Smooth muscle cell (in vitro differentiated cells): ENCODE measurements around the gene CDH26. TPM values are rescaled to one million over a fixed set of nuclear protein-coding genes. Genes with fewer than 3 reads are reported as not detected.

Source experiments
- DNase-seq: peaks from one replicate; lab custom pipeline; 2025; ENCODE audit not compliant: unreplicated experiment; lab: John Stamatoyannopoulos, UW
- H2AFZ ChIP-seq: fragments of 200-600 bp; sonication (generic); 2 replicates; pipeline ENCODE4 v1.6.0; 2016; ENCODE audit warnings: antibody characterized with exemption, low read depth, mild to moderate bottlenecking
- H3F3A ChIP-seq: fragments of 200-600 bp; sonication (generic); 2 replicates; pipeline ENCODE4 v1.6.0; 2017; ENCODE audit warnings: antibody characterized with exemption, low read depth
- H3K27ac ChIP-seq: fragments of 200-600 bp; sonication (generic); 2 replicates; pipeline ENCODE4 v1.5.1; 2016; ENCODE audit warnings: low read depth, mild to moderate bottlenecking
- H3K27me3 ChIP-seq: fragments of 200-600 bp; sonication (generic); 2 replicates; pipeline ENCODE4 v1.6.1; 2016; ENCODE audit warnings: low read depth, mild to moderate bottlenecking
- H3K36me3 ChIP-seq: fragments of 200-600 bp; sonication (generic); 2 replicates; pipeline ENCODE4 v1.5.1; 2016; ENCODE audit warnings: low read depth
- H3K4me1 ChIP-seq: fragments of 200-600 bp; sonication (generic); 2 replicates; pipeline ENCODE4 v1.5.1; 2016; ENCODE audit warnings: low read depth
- H3K4me2 ChIP-seq: fragments of 200-600 bp; sonication (generic); 2 replicates; pipeline ENCODE4 v1.6.0; 2016; ENCODE audit warnings: mild to moderate bottlenecking
- H3K4me3 ChIP-seq: fragments of 200-600 bp; sonication (generic); 2 replicates; pipeline ENCODE4 v1.5.1; 2016; ENCODE audit warnings: mild to moderate bottlenecking
- H3K79me2 ChIP-seq: fragments of 200-600 bp; sonication (generic); 2 replicates; pipeline ENCODE4 v1.6.0; 2016; ENCODE audit warnings: low read depth, mild to moderate bottlenecking
- H3K9ac ChIP-seq: fragments of 200-600 bp; sonication (generic); 2 replicates; pipeline ENCODE4 v1.6.0; 2016; ENCODE audit warnings: low read depth
- H3K9me3 ChIP-seq: fragments of 200-600 bp; sonication (generic); replicated peaks from 2 replicates; pipeline ENCODE4 v1.5.1; 2016; ENCODE audit warnings: low read depth
- H4K20me1 ChIP-seq: fragments of 200-600 bp; sonication (generic); 2 replicates; pipeline ENCODE4 v1.6.0; 2016; ENCODE audit warnings: low read depth
- CTCF ChIP-seq: fragments of 200-600 bp; sonication (generic); IDR thresholded peaks from 2 replicates; pipeline ENCODE4 v1.5.1; 2017; ENCODE audit warnings: borderline replicate concordance, mild to moderate bottlenecking, antibody characterized with exemption; ENCODE audit not compliant: insufficient read depth, poor library complexity, severe bottlenecking
- WGBS: methylation state at CpG from one replicate; pipeline ENCODE4 v1.1.7; 2016; ENCODE audit warnings: low lambda C conversion rate; 5-methylcytosine and 5-hydroxymethylcytosine counted together
- polyA plus RNA-seq: library from polyadenylated mRNA; unstranded; fragments of >200 nt; fragmentation: Nextera tagmentation; extraction: Ambion mirVana; gene quantifications from 2 replicates; pipeline ENCODE4 v1.2.1, GENCODE V29; 2016
- total RNA-seq: library from RNA; depleted of rRNA; stranded (reverse); fragments of >200 nt; gene quantifications from 2 replicates; pipeline ENCODE4 v1.2.3, GENCODE V29; 2014

The CDH26 gene
- total and polyA plus RNA-seq, 2 experiments from 2014 or later = 0.18 to 1.2 TPM

DNA sequence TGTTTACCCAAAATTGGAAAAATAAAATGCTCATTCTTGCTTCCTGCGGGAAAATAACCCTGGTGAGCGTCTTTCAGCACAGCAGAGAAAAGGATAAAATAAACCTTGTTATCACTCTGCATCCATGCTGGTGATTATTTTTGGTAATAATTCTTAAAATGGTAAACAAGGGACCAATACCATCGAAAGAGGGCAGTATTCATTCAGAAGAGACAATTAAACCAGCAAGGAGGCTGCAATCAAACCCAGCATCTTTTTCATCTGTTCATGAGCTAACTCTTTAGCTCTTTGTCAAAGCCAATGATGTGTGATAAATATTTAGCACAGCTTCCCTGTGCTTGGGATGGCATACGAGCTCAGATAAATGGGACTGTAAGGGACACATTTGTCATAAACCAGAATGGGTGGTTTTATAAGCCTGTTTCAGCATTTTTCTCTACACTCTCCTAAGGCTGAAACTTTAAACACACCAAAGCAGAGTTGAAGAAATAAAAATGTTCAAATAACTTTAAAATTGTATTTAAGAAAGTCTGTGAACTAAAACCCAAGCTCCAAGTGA is 34.4 kb downstream of the CDH26 start:
- Histone ChIP-seq H3K9me3 (no peaks in the 10 kb centered on the region), H4K20me1 (no peaks in the 10 kb centered on the region), H3K27me3 (no peaks in the 10 kb centered on the region)

GRCh38 chr20:59993736-59994430 is 35.7 kb downstream of the CDH26 start:
- Histone ChIP-seq H3K36me3 (no peaks in the 10 kb centered on the region), H3K27ac (no peak overlapping the region), H3K27me3 (no peaks in the 10 kb centered on the region), H3K4me1 (no peaks in the 10 kb centered on the region), H3K4me3 (peak overlapping the region; percentile 40), H3K9ac (peak overlapping the region; percentile 24), H3F3A (no peaks in the 10 kb centered on the region), H4K20me1 (no peaks in the 10 kb centered on the region), H3K4me2 (peak overlapping the region; percentile 83), H3K9me3 (no peaks in the 10 kb centered on the region), H2AFZ (peak overlapping the region; percentile 74), H3K79me2 (no peaks in the 10 kb centered on the region)
- 18% methylated on average over 18 of the region's 18 CpGs for WGBS
- no peak for DNase-seq
- TF ChIP-seq CTCF = no peak

More for the DNA sequence above, 34.4 kb downstream of the CDH26 start:
- Histone ChIP-seq H3K4me1 (no peaks in the 10 kb centered on the region), H3K4me3 (no peak overlapping the region), H3K79me2 (no peaks in the 10 kb centered on the region), H3K4me2 (no peak overlapping the region), H3F3A (no peaks in the 10 kb centered on the region), H3K9ac (no peak overlapping the region), H2AFZ (no peak overlapping the region), H3K36me3 (no peaks in the 10 kb centered on the region), H3K27ac (no peak overlapping the region)
- no peak for TF ChIP-seq CTCF
- WGBS = 73% methylated on average over 4 of the region's 4 CpGs
- DNase-seq = no peak

- no peaks in the 10 kb centered on the region for H3K36me3 ChIP-seq
- peak overlapping the region; percentile 74 for H2AFZ ChIP-seq
- no peak overlapping the region for H3K9ac ChIP-seq
- DNase-seq = no peak
- 64% methylated on average over 5 of the region's 5 CpGs for WGBS
- TF ChIP-seq CTCF = no peak
- H3K79me2 ChIP-seq = no peaks in the 10 kb centered on the region
- no peaks in the 10 kb centered on the region for H3K4me1 ChIP-seq
- H3F3A ChIP-seq = no peaks in the 10 kb centered on the region
- no peaks in the 10 kb centered on the region for H4K20me1 ChIP-seq
- H3K4me2 ChIP-seq = peak overlapping the region; percentile 83
- no peak overlapping the region for H3K27ac ChIP-seq
- no peaks in the 10 kb centered on the region for H3K27me3 ChIP-seq
- H3K4me3 ChIP-seq = peak overlapping the region; percentile 40
- no peaks in the 10 kb centered on the region for H3K9me3 ChIP-seq
These were observed 36.5 kb downstream of the CDH26 start for GRCh38 chr20:59994697-59995122.

GRCh38 chr20:59996108-59996507 is 37.9 kb downstream of the CDH26 start:
- no peak overlapping the region for H3K27ac ChIP-seq
- H3K4me2 ChIP-seq = no peak overlapping the region
- H3K9ac ChIP-seq = no peak overlapping the region
- no peak overlapping the region for H2AFZ ChIP-seq
- H3K4me1 ChIP-seq = no peaks in the 10 kb centered on the region
- no peak overlapping the region for H3K4me3 ChIP-seq
- no peak for TF ChIP-seq CTCF
- no peaks in the 10 kb centered on the region for H3K9me3 ChIP-seq
- H3K79me2 ChIP-seq = no peaks in the 10 kb centered on the region
- no peaks in the 10 kb centered on the region for H3F3A ChIP-seq
- 89% methylated on average over 1 of the region's 1 CpG for WGBS
- H4K20me1 ChIP-seq = no peaks in the 10 kb centered on the region
- H3K36me3 ChIP-seq = no peaks in the 10 kb centered on the region
- no peaks in the 10 kb centered on the region for H3K27me3 ChIP-seq
- DNase-seq = no peak
